IPS-15b (cell line): Measurements from ENCODE around the gene TBC1D16.

Experiments
- H3K27me3 ChIP-seq: one replicate; pipeline ENCODE4 v1.6.1; 2013; ENCODE audit warnings: low read length; ENCODE audit not compliant: control insufficient read depth, insufficient read depth
- H3K36me3 ChIP-seq: one replicate; pipeline ENCODE4 v1.6.1; 2013; ENCODE audit warnings: low read length; ENCODE audit not compliant: control insufficient read depth, insufficient read depth
- H3K4me1 ChIP-seq: one replicate; pipeline ENCODE4 v1.6.1; 2013; ENCODE audit warnings: mild to moderate bottlenecking, low read length; ENCODE audit not compliant: control insufficient read depth, insufficient read depth
- H3K4me3 ChIP-seq: one replicate; pipeline ENCODE4 v1.5.1; 2013; ENCODE audit warnings: low read depth, low read length
- H3K9ac ChIP-seq: one replicate; pipeline ENCODE4 v1.6.1; 2013; ENCODE audit warnings: low read depth, mild to moderate bottlenecking, low read length
- H3K9me3 ChIP-seq: one replicate; pipeline ENCODE4 v1.6.1; 2013; ENCODE audit warnings: mild to moderate bottlenecking, low read length; ENCODE audit not compliant: control insufficient read depth, insufficient read depth

Gene TBC1D16

DNA sequence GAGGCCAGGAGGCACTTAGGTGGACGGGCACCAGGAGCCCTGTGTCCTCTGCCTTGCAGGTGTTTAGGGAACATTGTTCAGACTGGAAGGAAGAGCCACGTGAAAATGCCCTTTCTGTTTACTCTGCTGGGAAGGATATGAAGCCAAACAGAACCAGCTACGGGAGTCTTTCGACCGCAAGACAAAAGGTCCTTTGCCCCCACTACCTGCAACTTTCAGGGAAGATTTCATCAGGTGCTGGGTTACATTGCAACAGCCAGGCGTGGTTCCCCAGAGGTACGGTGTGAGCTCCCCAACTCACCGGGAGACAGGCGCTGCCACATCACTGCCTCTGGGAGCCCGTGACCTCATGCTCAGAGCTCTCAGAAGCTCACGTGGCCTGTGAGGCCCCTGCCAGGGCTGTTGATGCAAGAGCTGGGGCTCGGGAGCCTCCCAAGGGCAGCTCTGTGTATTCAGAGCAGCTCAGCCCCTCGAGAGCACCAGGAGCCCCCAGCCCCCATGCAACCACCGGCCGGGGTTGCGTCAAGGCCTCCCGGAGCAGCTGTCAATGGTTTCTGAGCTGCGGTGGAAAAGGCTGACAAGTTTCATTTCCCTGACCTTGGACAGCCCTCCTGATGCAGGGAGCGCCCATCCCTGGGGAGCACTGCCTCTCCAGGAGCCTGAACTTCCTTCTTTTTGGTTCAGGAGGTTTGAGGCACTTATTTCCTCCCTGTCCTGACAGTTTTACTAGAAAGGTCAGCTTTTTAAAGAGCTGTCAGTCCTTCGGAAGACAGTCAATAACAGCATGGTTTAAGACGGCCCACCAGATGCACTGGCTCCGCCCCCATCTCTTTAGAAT lies 42.1 kb downstream of the TBC1D16 start:
- Histone ChIP-seq H3K9me3 (no peaks in the 10 kb centered on the region), H3K4me3 (no peak overlapping the region), H3K9ac (no peak overlapping the region), H3K4me1 (no peaks in the 10 kb centered on the region), H3K27me3 (no peaks in the 10 kb centered on the region), H3K36me3 (no peaks in the 10 kb centered on the region)

DNA sequence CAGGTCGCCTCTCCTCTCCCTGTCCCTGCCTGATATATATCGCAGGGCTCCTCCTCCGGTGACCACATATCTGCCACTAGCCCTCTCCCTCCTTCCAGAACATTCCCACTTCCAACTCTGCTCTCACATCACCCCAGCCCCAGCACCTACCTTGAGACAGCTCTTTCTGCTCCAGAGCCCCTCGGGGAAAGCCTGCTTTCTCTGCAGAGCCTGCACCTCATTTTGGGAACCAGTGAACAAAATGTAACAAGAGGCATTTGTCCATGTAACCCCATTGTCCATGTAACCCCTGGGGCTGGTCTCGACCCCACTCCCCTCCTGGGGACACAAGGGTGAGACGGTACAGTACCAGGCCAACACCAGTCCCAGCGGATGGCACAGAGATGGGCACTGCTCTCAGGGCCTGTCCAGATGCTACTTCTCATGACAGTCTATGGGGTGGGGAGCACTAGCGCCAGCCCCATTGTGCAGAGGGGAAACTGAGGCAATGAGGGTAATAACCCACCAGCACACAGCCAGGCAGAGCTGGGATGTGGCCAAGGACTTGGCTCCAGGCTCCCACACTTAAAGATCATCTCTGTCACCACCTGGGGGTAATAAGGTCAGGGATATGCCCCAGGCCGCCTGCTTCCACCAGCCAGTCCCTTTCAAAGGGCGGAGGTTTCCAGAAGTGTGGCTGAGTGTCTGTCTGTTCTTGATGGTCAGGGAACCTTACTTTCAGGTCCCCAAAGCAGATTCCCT lies 42.9 kb downstream of the TBC1D16 start:
- Histone ChIP-seq H3K9ac (no peak overlapping the region), H3K36me3 (no peaks in the 10 kb centered on the region), H3K4me1 (peaks cover 4% of the 10 kb centered on the region), H3K4me3 (no peak overlapping the region), H3K9me3 (no peaks in the 10 kb centered on the region), H3K27me3 (no peaks in the 10 kb centered on the region)

DNA sequence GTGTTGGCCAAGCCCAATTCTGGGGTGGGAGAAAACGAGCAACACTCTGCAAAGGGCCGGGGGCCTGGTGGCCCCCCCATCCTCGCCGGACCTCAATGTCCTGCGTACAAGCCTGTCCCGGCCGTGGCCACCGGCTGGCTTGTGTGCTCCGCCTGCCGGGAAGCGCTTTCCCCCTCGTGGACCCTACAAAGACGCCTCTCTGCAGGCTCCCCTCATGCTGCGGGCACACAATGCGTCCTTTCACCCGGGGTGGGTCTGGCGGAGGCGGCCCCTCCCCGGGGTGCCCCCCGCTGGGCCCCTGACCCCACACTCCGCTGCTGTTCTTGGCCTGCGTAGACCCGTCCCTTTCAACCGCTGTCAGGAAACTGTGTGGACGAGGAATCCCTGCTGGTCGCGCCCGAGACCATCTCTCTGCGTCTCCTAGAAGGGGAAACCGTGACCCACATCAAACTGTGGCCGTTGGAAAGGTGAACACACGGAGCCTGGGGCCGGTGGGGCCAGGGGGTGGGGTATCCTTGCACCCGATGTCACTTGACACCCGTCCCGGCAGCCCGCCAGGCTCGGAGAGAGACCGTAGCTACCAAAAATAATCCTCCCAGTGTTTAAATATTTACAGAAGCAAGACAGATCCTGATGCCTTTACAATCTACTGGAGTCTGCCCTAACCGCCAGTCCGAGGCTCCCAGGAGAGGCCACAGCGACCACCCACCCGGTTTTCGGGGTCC lies 43.6 kb downstream of the TBC1D16 start:
- H3K27me3 ChIP-seq, result no peaks in the 10 kb centered on the region
- H3K36me3 ChIP-seq, result no peaks in the 10 kb centered on the region
- peak overlapping the region; percentile 32 for H3K4me3 ChIP-seq
- H3K9ac ChIP-seq, result no peak overlapping the region
- no peaks in the 10 kb centered on the region for H3K9me3 ChIP-seq
- peaks cover 4% of the 10 kb centered on the region for H3K4me1 ChIP-seq

- H3K9ac ChIP-seq, result no peak overlapping the region
- H3K36me3 ChIP-seq, result no peaks in the 10 kb centered on the region
- H3K4me1 ChIP-seq, result peaks cover 4% of the 10 kb centered on the region
- H3K9me3 ChIP-seq, result no peaks in the 10 kb centered on the region
- H3K4me3 ChIP-seq, result no peak overlapping the region
- no peaks in the 10 kb centered on the region for H3K27me3 ChIP-seq
These were observed 44.3 kb downstream of the TBC1D16 start for GRCh38 chr17:79991140-79991923.

DNA sequence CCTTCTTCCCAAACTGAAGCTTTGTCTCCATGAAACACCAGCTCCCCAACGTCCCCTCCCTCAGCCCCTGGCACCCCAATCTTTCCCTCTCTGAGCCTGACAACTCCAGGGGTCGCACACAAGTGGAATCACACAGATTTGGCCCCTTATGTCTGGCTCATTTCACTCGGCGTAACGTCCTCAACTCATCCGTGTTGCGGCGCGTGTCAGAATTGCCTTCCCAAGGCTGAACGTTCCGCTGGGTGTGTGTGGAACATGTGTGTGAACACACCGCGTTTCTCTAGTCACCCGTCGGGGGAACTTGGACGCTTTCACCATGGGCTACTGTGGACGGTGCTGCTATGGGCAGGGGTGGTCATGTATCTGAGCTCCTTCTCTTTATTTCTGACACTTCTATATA lies 45.0 kb downstream of the TBC1D16 start:
- no peaks in the 10 kb centered on the region for H3K9me3 ChIP-seq
- H3K9ac ChIP-seq, result no peak overlapping the region
- H3K4me1 ChIP-seq, result peaks cover 4% of the 10 kb centered on the region
- no peaks in the 10 kb centered on the region for H3K36me3 ChIP-seq
- no peak overlapping the region for H3K4me3 ChIP-seq
- H3K27me3 ChIP-seq, result no peaks in the 10 kb centered on the region

- no peak overlapping the region for H3K9ac ChIP-seq
- no peaks in the 10 kb centered on the region for H3K9me3 ChIP-seq
- peaks cover 4% of the 10 kb centered on the region for H3K4me1 ChIP-seq
- H3K4me3 ChIP-seq, result no peak overlapping the region
- no peaks in the 10 kb centered on the region for H3K27me3 ChIP-seq
- no peaks in the 10 kb centered on the region for H3K36me3 ChIP-seq
These were observed 45.5 kb downstream of the TBC1D16 start for GRCh38 chr17:79990051-79990592.

DNA sequence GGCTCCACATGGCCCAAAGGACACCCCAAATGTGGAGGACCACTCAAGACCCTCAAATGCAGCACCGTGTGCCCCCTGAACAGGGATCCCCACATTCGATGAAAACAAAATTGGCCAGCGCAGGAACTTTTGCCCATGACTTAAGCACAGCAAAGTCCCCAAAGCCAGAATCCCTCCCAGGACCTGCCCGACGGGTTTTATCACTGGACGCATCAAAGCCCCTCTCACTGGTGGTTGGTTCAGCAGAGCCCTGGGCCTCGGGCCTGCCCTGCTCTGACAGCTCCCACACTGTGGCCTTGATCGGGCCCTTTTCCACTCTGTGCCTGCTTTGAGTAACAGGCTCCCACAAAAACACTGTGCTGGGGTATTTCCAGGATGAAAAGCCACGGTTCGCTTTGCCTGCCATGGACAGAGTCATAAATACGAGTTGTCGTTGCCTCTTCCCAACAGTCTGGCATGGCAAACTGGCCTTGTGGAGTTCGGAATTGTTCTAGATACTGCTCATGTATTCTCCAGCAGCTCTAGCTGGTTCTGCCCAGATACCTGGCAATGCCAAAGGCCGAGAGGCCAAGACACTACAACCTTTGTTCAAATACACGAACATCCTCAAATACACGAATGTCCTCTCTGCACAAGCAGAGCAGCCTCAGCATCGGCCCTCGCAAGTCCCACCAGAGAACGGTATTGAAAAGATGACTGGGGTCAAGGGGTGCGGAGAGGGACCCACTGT lies 46.4 kb downstream of the TBC1D16 start:
- Histone ChIP-seq H3K9ac (no peak overlapping the region), H3K9me3 (no peaks in the 10 kb centered on the region), H3K4me1 (peaks cover 4% of the 10 kb centered on the region), H3K27me3 (no peaks in the 10 kb centered on the region), H3K36me3 (no peaks in the 10 kb centered on the region), H3K4me3 (no peak overlapping the region)

- H3K27me3 ChIP-seq, result no peaks in the 10 kb centered on the region
- no peak overlapping the region for H3K9ac ChIP-seq
- no peaks in the 10 kb centered on the region for H3K9me3 ChIP-seq
- H3K4me1 ChIP-seq, result peaks cover 4% of the 10 kb centered on the region
- H3K4me3 ChIP-seq, result no peak overlapping the region
- H3K36me3 ChIP-seq, result no peaks in the 10 kb centered on the region
These were observed 47.3 kb downstream of the TBC1D16 start for GRCh38 chr17:79988185-79988971.

DNA sequence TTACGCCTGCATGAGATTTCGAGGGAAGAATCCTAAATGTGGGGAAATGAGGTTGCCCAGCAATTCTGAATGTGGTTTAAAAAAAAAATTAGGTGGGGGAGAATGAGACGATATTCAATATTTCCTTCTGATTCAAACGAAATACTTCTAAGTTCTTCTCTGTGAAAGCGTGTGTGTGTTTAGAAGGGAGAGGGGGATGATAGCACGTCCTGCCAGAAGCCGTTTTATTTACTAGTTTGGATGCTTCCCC lies 47.8 kb downstream of the TBC1D16 start:
- Histone ChIP-seq H3K36me3 (no peaks in the 10 kb centered on the region), H3K4me3 (no peak overlapping the region), H3K9ac (no peak overlapping the region), H3K27me3 (no peaks in the 10 kb centered on the region), H3K4me1 (peaks cover 4% of the 10 kb centered on the region), H3K9me3 (no peaks in the 10 kb centered on the region)

DNA sequence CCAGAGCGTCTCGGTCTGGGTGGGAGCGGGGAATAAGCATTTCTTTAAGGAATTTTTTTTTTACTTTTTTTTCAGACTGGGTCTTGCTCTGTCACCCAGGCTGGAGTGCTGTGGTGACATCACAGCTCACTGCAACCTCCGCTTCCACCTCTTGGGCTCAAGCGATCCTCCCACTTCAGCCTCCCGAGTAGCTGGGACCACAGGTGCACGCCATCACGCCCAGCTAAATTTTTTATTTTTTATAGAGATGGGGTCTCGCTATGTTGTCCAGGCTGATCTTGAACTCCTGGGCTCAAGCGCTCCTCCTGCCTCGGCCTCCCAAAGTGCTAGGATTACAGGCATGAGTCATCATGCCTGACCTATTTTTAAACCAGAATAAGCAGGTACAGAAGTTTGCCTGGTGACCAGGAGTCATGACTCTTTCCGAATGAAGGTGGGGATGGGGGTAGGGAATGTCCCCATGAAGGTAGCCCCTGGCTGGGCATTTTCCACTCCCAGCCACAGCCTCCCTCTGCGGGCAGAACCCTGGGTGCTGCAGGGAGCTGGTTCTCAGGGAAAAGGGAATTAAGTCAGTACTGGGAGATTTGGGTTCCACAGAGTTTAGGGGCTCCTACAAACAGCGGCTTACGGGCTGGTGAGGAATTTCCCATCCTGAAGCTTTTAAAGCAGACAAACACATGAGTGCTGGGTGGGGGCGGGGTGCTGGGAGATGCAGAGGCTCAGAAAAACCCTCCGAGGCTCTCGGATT lies 48.3 kb downstream of the TBC1D16 start:
- no peak overlapping the region for H3K4me3 ChIP-seq
- no peaks in the 10 kb centered on the region for H3K27me3 ChIP-seq
- peaks cover 4% of the 10 kb centered on the region for H3K4me1 ChIP-seq
- no peaks in the 10 kb centered on the region for H3K36me3 ChIP-seq
- no peak overlapping the region for H3K9ac ChIP-seq
- H3K9me3 ChIP-seq, result no peaks in the 10 kb centered on the region
